Measurements from ENCODE around the gene LRP6. TPM values are rescaled to one million over a fixed set of nuclear protein-coding genes. Genes with fewer than 3 reads are reported as not detected.

Gene LRP6
- total RNA-seq, 1 experiment from 2014 or later, result 15.5 TPM

DNA sequence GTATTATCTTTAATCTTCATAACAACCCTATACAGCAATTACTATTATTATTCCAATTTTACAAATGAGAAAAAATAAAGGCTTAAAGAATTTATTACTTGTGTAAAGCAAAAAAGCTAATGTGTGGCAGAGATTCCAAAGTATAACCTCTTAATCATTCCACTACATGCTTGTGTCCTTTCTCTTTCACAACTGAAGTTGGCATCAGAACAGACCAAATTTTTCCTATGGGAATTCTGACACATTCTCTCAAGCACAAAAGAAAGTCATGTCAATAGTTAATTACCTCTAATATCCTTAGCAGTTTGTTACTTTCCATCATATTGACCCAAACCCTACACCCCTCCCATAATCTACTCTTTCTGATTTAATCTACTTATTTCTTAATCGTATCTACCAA, 109.4 kb downstream of the LRP6 start:
- no peaks in the 10 kb centered on the region for H4K20me1 ChIP-seq (ENCODE audit: low read length)
- H3K4me3 ChIP-seq (ENCODE audit: low read length), result no peak overlapping the region
- no peak for ATAC-seq
- H3K4me2 ChIP-seq (ENCODE audit: low read length), result no peak overlapping the region
- H3K36me3 ChIP-seq (ENCODE audit: low read depth, low read length), result no peaks in the 10 kb centered on the region; the same call in 1 of the 2 replicates
- TF ChIP-seq CTCF (conservative IDR thresholded peaks at IDR 0.05; ENCODE audit: low read depth, low read length) (no peak), EZH2phosphoT487 (IDR thresholded peaks at IDR 0.05; ENCODE audit: borderline replicate concordance, low read length) (no peak), EZH2 (IDR thresholded peaks at IDR 0.05; ENCODE audit: low read length, unreplicated experiment) (no peak)
- H3F3A ChIP-seq (ENCODE audit: low read length, unreplicated experiment), result no peaks in the 10 kb centered on the region
- ChIA-PET POLR2A (ENCODE audit: unreplicated experiment) (no interaction called here), CTCF (no interaction called here)
- intact Hi-C loops (cut with micrococcal nuclease), result no loop called here
- H3K4me1 ChIP-seq (ENCODE audit: insufficient read depth, low read length), result peaks cover 9% of the 10 kb centered on the region; the same call in 1 of the 2 replicates
- no peaks in the 10 kb centered on the region for H3K9me3 ChIP-seq (ENCODE audit: low read length)
- no peaks in the 10 kb centered on the region for H3K27me3 ChIP-seq (ENCODE audit: low read length)
- no peak for DNase-seq
- no peaks in the 10 kb centered on the region for H3K9me2 ChIP-seq (replicated peaks; ENCODE audit: low read length)
- H3K79me2 ChIP-seq (ENCODE audit: low read length), result no peaks in the 10 kb centered on the region
- H3K27ac ChIP-seq (ENCODE audit: low read length), result no peak overlapping the region
- no peak overlapping the region for H2AFZ ChIP-seq (ENCODE audit: low read length)
- no TSS peak for BruUV-seq (replicated peaks)
- no peak overlapping the region for H3K9ac ChIP-seq (ENCODE audit: low read length)

DNA sequence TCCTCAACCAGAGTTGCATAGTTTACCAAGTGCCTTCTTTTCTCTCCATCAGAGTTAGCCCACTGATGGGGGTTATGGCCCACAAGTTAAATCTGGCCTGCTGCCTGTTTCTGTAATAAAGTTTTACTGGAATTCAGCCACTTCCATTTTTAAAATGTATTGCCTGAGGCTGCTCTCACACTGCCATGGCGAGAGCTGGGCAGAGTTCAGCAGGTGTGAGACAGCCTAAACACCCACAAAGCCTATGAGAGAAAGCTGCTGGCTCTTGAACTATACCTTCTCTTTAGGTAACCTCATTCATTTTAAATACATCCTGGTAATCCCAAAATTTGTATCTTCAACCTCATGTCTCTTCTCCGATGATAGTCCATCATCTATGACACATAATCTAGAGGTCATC, 110.0 kb downstream of the LRP6 start:
- no peak overlapping the region for H2AFZ ChIP-seq (ENCODE audit: low read length)
- H3K9me2 ChIP-seq (replicated peaks; ENCODE audit: low read length), result no peaks in the 10 kb centered on the region
- no peak overlapping the region for H3K9ac ChIP-seq (ENCODE audit: low read length)
- no peaks in the 10 kb centered on the region for H4K20me1 ChIP-seq (ENCODE audit: low read length)
- BruUV-seq (replicated peaks), result no TSS peak
- peaks cover 9% of the 10 kb centered on the region; the same call in 1 of the 2 replicates for H3K4me1 ChIP-seq (ENCODE audit: insufficient read depth, low read length)
- no peaks in the 10 kb centered on the region for H3K9me3 ChIP-seq (ENCODE audit: low read length)
- intact Hi-C loops (cut with micrococcal nuclease), result no loop called here
- no peak for DNase-seq
- H3K4me2 ChIP-seq (ENCODE audit: low read length), result no peak overlapping the region
- ATAC-seq, result no peak
- H3K4me3 ChIP-seq (ENCODE audit: low read length), result no peak overlapping the region
- TF ChIP-seq EZH2phosphoT487 (IDR thresholded peaks at IDR 0.05; ENCODE audit: borderline replicate concordance, low read length), result no peak
- H3K27ac ChIP-seq (ENCODE audit: low read length), result no peak overlapping the region
- H3F3A ChIP-seq (ENCODE audit: low read length, unreplicated experiment), result no peaks in the 10 kb centered on the region
- CTCF ChIA-PET, result no interaction called here
- H3K27me3 ChIP-seq (ENCODE audit: low read length), result no peaks in the 10 kb centered on the region
- POLR2A ChIA-PET (ENCODE audit: unreplicated experiment), result no interaction called here
- no peaks in the 10 kb centered on the region; the same call in 1 of the 2 replicates for H3K36me3 ChIP-seq (ENCODE audit: low read depth, low read length)
- no peaks in the 10 kb centered on the region for H3K79me2 ChIP-seq (ENCODE audit: low read length)

DNA sequence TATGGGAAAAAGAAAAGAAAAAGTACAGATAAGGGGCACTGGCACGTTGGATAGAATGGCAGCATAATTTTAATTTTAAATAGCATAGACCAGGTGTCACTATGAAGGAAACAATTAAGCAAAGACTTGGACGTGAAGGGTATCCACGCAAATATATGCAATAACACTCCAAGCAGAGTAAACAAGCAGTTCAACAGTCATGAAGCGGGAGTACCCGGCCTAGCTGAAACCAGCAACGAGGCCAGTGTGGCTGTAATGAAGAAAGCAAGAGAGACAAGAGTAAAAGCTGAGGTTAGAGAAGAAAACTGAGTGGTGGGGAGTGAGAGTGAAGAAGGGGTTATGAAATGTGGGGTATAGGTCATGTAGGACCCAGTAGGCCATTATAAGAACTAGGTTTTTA, 110.7 kb downstream of the LRP6 start:
- POLR2A ChIA-PET (ENCODE audit: unreplicated experiment), result no interaction called here
- no TSS peak for BruUV-seq (replicated peaks)

More for the DNA sequence above, 110.7 kb downstream of the LRP6 start:
- intact Hi-C loops (cut with micrococcal nuclease), result no loop called here
- H3K4me3 ChIP-seq (ENCODE audit: low read length), result no peak overlapping the region
- H2AFZ ChIP-seq (ENCODE audit: low read length), result no peak overlapping the region
- no peak overlapping the region for H3K9ac ChIP-seq (ENCODE audit: low read length)
- H3K79me2 ChIP-seq (ENCODE audit: low read length), result no peaks in the 10 kb centered on the region
- no peak for ATAC-seq
- H3K4me2 ChIP-seq (ENCODE audit: low read length), result no peak overlapping the region
- peaks cover 9% of the 10 kb centered on the region; the same call in 1 of the 2 replicates for H3K4me1 ChIP-seq (ENCODE audit: insufficient read depth, low read length)
- no peaks in the 10 kb centered on the region for H4K20me1 ChIP-seq (ENCODE audit: low read length)
- TF ChIP-seq CTCF (conservative IDR thresholded peaks at IDR 0.05; ENCODE audit: low read depth, low read length), result no peak
- no peak for TF ChIP-seq EZH2phosphoT487 (IDR thresholded peaks at IDR 0.05; ENCODE audit: borderline replicate concordance, low read length)
- TF ChIP-seq EZH2 (IDR thresholded peaks at IDR 0.05; ENCODE audit: low read length, unreplicated experiment), result no peak
- CTCF ChIA-PET, result no interaction called here
- no peaks in the 10 kb centered on the region for H3K9me3 ChIP-seq (ENCODE audit: low read length)
- H3K27me3 ChIP-seq (ENCODE audit: low read length), result no peaks in the 10 kb centered on the region
- H3K36me3 ChIP-seq (ENCODE audit: low read depth, low read length), result no peaks in the 10 kb centered on the region; the same call in 1 of the 2 replicates
- no peaks in the 10 kb centered on the region for H3F3A ChIP-seq (ENCODE audit: low read length, unreplicated experiment)
- H3K9me2 ChIP-seq (replicated peaks; ENCODE audit: low read length), result no peaks in the 10 kb centered on the region
- H3K27ac ChIP-seq (ENCODE audit: low read length), result no peak overlapping the region
- DNase-seq, result no peak

All from PC-3 (cell line).